Neutrophil (primary cell): ENCODE results near the gene FCAMR.

ENCODE experiments used
- H3K27ac ChIP-seq: fragments of 200-600 bp; sonication (generic); 2 replicates; pipeline ENCODE4 v1.5.1; 2016; ENCODE audit warnings: mild to moderate bottlenecking, moderate library complexity
- H3K27me3 ChIP-seq: fragments of 200-600 bp; sonication (generic); 2 replicates; pipeline ENCODE4 v1.6.0; 2016; ENCODE audit warnings: mild to moderate bottlenecking
- H3K36me3 ChIP-seq: fragments of 200-600 bp; sonication (generic); 2 replicates; pipeline ENCODE4 v1.5.1; 2017
- H3K4me1 ChIP-seq, 2 experiments: fragments of 200-600 bp in 1 of 2; sonication (generic) in 1 of 2; 1 replicate in 1 of 2; 2 replicates in 1 of 2; pipeline versions ENCODE4 v1.5.1 to v1.6.1; 2013 to 2016; ENCODE audit warnings: low read depth in 1 of 2, low read length in 1 of 2, mild to moderate bottlenecking in 1 of 2, moderate library complexity in 1 of 2; ENCODE audit not compliant: control insufficient read depth in 1 of 2, insufficient read depth in 1 of 2
- H3K4me3 ChIP-seq, 2 experiments: fragments of 200-600 bp in 1 of 2; sonication (generic) in 1 of 2; 1 replicate in 1 of 2; 2 replicates in 1 of 2; pipeline ENCODE4 v1.5.1; 2013 to 2016; ENCODE audit warnings: low read depth in 1 of 2, low read length in 1 of 2, mild to moderate bottlenecking in 1 of 2, moderate library complexity in 1 of 2
- H3K9me3 ChIP-seq: fragments of 200-600 bp; sonication (generic); 2 replicates; pipeline ENCODE4 v1.5.1; 2016
- CTCF ChIP-seq: fragments of 200-600 bp; sonication (generic); IDR thresholded peaks from 2 replicates; pipeline ENCODE4 v1.5.1; 2016; ENCODE audit warnings: antibody characterized with exemption

The FCAMR gene

GRCh38 chr1:206946261-206946660 lies 24.0 kb downstream of the FCAMR start, which contains the start of gene PIGR:
TSS of gene PIGR (minus strand) at chr1:206946466. CDS start at chr1:206940531, 5,935 bp downstream.
- no peaks in the 10 kb centered on the region for H3K9me3 ChIP-seq
- TF ChIP-seq CTCF: no peak
- no peak within 1 kb of the TSS for H3K27ac ChIP-seq
- H3K4me3 ChIP-seq: no peak within 1 kb of the TSS
- H3K36me3 ChIP-seq: no peaks in the 10 kb centered on the region
- H3K27me3 ChIP-seq: peaks cover 54% of the 10 kb centered on the region
- no peaks in the 10 kb centered on the region for H3K4me1 ChIP-seq

- no peak for TF ChIP-seq CTCF
- Histone ChIP-seq H3K9me3 (no peaks in the 10 kb centered on the region), H3K27ac (no peak overlapping the region), H3K36me3 (no peaks in the 10 kb centered on the region), H3K4me1 (no peaks in the 10 kb centered on the region), H3K4me3 (no peak overlapping the region), H3K27me3 (peaks cover 51% of the 10 kb centered on the region)
Observed at GRCh38 chr1:206945779-206946178, 24.5 kb downstream of the FCAMR start.

DNA sequence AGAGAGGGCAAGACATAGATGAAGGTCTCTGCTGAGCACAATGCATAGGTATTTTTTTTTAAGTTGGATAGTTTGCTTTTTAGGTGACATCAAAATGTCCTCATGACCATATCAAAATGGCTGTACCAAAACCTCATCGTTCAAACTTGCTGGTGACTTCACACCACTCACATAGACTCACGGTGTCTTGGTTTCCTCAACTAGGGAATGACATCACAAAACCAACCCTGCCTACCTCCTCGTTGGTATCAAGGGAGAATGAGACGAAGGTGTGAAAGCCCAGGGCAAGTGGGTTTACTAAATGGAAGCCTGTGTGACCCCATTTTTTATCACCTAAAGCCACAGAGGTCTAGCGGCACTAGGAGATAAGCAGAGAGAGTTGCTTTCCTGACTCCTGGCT lies 25.6 kb downstream of the FCAMR start:
- Histone ChIP-seq H3K27ac (no peak overlapping the region), H3K4me1 (no peaks in the 10 kb centered on the region), H3K9me3 (no peaks in the 10 kb centered on the region), H3K36me3 (no peaks in the 10 kb centered on the region), H3K27me3 (peaks cover 46% of the 10 kb centered on the region), H3K4me3 (no peak overlapping the region)
- TF ChIP-seq CTCF: no peak

DNA sequence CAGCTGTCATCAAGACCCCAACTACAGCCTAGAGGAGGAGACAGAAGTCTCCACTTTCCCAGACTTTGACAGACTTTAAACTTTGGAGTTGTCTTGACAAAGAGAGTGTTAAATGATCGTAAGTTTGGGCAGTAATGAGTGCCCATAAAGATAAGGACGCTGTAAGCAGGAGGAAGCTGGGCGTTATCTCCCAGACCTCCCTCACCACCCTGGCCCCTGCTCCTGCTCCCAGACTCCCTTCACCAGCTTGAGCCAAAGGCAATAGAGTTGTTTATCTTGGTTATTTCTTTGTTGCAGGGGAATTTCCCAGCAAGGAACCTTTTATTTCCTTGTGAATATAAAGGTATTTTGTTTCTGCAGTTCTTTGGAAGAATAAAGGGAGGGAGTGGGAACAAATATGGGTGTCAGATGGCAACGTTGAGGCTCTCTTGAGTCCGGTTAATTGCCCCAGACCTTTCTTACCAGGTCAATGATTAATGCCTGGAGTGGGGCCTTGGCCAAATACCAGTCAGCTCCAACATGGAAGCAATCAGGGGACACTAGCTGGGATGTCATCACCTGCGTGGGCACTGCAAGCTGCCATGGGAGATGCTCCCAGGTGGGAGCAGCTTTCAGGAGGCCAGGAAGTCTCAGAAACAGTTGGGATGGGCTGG lies 28.4 kb downstream of the FCAMR start:
- H3K27ac ChIP-seq: no peak overlapping the region
- peaks cover 35% of the 10 kb centered on the region for H3K27me3 ChIP-seq
- no peak overlapping the region for H3K4me3 ChIP-seq
- H3K36me3 ChIP-seq: no peaks in the 10 kb centered on the region
- H3K9me3 ChIP-seq: no peaks in the 10 kb centered on the region
- no peak for TF ChIP-seq CTCF
- no peaks in the 10 kb centered on the region for H3K4me1 ChIP-seq

- Histone ChIP-seq H3K36me3 (no peaks in the 10 kb centered on the region), H3K27me3 (peaks cover 37% of the 10 kb centered on the region), H3K4me3 (no peak overlapping the region), H3K9me3 (no peaks in the 10 kb centered on the region), H3K27ac (no peak overlapping the region), H3K4me1 (no peaks in the 10 kb centered on the region)
- TF ChIP-seq CTCF: no peak
Observed at GRCh38 chr1:206940588-206940936, 29.7 kb downstream of the FCAMR start.
